ENCODE results near the gene FMNL1. TPM values are rescaled to one million over a fixed set of nuclear protein-coding genes. Genes with fewer than 3 reads are reported as not detected.

FMNL1 gene
- polyA plus RNA-seq, 3 donors: 4.7 to 11.5 (median 6.5) TPM

DNA sequence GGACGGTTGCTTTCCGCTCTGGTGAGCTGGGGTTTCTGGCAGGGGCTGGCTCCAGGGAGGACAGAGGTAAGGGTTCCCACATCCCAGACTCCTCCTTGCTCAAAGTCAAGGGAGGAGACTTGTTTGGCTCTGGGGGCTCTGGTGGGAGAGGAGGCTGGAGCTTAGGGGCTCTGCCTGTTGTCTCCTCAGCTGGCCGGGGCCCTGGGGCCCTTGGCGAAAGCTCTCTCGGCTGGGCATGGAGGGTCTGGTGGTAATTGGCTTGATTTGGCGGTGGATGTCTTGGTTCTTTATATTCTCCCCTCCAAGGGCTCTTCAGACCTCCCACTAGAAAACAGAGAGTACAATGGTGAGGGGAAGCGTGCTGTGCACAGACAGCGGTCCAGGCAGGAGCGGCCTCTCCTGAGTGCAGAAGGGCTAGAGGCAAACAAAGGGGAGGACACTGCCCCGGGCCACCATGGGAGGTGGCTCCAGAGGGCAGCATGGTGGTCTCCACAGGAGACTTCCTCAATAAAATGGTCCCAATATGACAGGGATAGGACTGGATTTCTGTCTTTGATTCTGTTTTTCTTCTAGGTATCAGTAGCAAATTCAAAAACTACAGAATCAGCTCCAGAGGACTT, 45.9 kb downstream of the FMNL1 start:
- no peak for DNase-seq (ENCODE audit: extremely low read depth in 1 of 11, low read depth in 9 of 11, low spot score in 4 of 11)

DNA sequence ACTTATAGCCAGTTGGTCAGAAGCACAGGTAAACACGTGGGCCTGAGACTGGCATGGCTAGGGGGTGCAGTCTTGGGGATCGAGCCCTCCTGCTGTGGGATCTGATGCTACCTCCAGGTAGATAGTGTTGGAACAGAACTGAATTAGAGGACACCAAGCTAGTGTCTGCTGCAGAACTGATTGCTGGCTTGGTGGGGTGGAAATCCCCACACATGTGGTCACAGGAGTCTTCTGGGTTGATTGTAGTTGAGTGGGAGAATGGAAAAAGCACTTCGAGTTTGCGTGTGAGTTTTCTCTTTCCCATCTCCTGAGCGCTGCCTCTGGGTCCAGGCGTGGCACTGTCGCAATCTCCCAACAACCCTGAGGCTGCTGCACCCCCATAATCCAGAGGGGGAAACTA, 48.2 kb downstream of the FMNL1 start:
- no peak for DNase-seq (ENCODE audit: extremely low read depth in 1 of 11, low read depth in 9 of 11, low spot score in 4 of 11)

DNA sequence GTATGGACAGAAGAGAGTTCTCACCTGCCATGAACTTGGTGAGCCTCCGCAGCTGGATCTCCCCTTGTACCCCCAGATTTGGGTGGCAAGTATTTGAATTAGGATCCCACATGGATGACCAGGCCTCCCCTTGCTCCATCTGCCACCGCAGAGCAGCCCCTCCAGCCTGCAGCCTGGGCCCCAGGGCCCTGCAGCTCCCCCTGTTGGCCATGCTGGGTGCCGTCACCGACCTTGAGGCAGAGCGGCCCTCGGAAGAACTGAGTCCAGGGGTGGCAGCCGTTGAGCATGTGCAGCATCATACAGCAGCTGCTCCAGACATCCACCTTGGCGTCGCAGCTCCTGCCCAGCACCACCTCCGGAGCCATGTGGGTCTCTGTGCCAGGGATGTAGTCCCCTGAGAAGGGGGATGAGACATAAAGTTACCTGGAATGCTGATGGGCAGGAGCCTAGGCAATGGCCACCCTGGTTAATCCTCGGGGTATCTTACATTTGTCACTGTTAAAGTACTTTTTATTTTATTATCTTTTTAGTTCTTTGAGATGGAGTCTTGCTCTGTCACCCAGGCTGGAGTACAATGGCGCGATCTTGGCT, 49.2 kb downstream of the FMNL1 start:
- no peak for DNase-seq (ENCODE audit: extremely low read depth in 1 of 11, low read depth in 9 of 11, low spot score in 4 of 11)

DNA sequence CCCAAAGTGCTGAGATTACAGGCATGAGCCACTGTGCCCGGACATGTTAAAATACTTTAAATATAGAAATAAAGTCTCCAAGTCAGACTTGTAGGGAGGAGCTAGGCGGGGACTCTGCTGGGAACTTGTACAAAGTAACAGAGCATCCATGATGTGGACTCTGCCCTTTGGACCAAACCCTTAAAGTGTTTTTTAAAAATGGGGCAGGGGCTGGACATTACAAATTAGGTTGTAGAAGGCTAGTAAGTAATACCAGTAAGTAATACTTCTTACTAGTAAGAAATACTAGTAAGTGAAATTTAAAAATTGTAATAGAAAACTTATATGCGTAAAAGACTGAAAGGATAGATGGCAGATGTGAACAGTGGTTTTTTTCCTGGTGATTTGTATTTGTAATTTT, 49.9 kb downstream of the FMNL1 start:
- DNase-seq (ENCODE audit: extremely low read depth in 1 of 11, low read depth in 9 of 11, low spot score in 4 of 11): no peak

DNA sequence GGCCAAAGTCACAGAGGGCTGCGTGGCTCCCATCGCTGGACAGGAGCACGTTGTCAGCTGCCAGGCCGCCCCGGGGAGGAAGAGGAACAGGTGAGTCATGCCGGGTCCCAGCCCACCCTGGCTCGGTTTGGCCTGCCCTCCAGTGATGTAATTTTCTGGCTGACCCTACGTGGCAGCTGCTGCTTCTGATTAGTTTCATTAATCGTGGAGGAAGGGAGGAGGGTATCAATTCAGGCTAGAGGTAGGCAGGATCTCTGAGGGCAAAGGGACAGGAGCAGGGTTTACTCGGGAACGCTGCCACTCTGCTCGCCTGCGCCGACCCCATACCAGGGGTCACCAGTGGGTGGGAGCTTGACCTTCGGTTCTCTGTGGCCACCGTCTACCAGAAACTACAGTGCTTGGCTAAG, 51.9 kb downstream of the FMNL1 start:
- DNase-seq (ENCODE audit: extremely low read depth in 1 of 11, low read depth in 9 of 11, low spot score in 4 of 11): no peak

DNA sequence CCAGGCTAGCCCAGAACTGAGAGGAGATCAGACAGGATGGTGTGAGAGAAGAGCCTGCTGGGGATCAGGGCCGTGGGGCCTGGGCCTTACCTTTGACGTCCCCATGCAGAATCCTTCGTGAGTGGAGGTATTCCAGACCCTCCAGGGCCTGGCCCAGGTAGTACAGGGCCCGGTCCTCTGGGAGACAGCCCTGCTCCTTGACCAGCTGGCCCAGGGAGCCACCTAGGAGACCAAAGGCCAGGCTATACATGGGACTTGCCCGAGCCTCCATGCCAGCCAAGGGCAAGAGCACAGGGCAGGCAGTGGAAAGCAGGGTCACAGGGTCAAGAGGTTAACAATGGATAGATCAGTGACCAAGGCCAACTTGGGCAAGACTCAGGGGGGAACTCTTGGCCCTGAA, 52.3 kb downstream of the FMNL1 start:
- DNase-seq (ENCODE audit: extremely low read depth in 1 of 11, low read depth in 9 of 11, low spot score in 4 of 11): no peak

DNA sequence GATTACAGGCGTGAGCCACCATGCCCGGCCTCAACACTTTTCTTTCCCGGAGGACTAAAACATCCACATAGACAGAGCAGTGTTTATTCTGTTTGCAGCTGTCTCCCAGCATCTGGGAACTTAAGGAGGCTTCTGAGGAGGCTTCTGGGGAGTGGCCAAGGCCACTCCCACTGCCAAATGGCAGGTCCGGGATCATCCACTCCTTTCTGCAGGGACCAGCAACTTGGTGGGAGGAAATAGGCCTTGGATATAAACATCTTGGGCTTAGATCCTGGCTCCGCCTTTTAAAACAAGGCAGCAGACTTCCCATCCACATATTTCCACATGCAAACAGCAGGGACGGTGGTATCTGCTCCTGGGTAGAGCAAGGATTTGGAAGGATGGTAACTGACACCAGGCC, 54.3 kb downstream of the FMNL1 start:
- DNase-seq (ENCODE audit: extremely low read depth in 1 of 11, low read depth in 9 of 11, low spot score in 4 of 11): no peak

DNA sequence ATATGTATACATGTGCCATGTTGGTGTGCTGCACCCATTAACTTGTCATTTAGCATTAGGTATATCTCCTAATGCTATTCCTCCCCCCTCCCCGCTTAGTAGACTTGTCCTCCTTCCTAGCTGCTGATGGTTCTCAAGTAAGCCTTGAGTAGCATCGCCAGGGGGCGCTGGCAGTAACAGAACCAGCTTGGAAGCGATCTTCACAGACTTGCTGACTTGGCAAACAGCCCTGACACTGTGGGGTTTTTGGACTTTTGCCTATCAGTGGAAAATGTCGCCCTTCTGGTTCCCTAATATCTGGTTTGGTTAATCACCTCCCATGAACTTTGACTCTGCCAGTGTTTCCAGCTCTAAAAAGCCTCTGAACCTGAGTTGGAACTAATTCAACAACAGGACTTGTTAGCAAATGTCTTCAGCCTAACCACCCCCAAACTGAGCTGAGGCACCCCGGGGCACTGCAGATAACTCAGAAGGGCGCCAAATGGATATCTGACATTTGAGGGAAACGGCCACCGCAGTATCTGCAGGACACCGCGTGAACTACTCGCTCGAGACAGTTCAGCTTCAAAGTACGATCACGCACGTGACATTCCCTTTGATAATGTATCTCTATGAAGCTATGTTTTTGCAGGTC, 55.6 kb downstream of the FMNL1 start:
- peak; percentile 78 to 90 (median 84) for DNase-seq (ENCODE audit: extremely low read depth in 1 of 11, low read depth in 9 of 11, low spot score in 4 of 11)

DNA sequence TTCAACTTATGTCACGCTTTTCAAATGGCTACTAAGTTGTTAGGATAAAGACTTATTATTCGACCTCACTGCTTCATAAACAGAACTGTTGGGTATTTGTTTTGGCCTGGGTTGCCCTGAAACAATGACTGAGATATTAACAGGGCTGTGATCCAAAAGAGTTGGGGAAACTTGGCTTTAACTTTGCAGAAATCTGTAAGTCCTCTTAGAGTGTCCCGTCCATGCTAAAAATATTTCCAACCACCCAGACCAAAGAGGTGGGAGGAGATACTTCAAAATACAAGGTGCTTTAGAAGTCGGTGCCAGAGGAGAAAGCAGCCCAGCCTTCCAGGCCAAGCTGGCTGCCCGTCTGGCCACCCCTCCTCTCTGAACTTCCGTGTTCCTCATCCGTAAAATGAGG, 56.3 kb downstream of the FMNL1 start:
- DNase-seq (ENCODE audit: extremely low read depth in 1 of 11, low read depth in 9 of 11, low spot score in 4 of 11): no peak

DNA sequence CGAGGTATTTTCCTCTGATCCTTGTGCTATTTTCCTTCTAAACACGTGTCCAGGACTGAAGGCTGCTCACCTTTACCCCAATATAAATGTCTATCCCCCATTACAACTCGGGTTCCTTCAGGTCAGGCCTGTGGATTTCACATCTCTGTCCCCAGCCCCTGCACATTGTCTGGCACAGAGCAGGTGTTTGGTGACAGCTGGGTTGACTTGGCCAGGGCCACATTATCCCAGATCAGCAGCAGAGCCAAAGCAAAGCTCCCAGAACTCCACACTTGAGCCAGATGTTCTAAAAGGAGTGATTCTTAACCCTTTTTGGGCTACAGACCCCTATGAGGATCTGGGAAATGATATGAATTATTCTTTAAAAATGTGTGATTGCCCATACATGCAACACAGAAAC, 58.2 kb downstream of the FMNL1 start:
- no peak for DNase-seq (ENCODE audit: extremely low read depth in 1 of 11, low read depth in 9 of 11, low spot score in 4 of 11)

DNA sequence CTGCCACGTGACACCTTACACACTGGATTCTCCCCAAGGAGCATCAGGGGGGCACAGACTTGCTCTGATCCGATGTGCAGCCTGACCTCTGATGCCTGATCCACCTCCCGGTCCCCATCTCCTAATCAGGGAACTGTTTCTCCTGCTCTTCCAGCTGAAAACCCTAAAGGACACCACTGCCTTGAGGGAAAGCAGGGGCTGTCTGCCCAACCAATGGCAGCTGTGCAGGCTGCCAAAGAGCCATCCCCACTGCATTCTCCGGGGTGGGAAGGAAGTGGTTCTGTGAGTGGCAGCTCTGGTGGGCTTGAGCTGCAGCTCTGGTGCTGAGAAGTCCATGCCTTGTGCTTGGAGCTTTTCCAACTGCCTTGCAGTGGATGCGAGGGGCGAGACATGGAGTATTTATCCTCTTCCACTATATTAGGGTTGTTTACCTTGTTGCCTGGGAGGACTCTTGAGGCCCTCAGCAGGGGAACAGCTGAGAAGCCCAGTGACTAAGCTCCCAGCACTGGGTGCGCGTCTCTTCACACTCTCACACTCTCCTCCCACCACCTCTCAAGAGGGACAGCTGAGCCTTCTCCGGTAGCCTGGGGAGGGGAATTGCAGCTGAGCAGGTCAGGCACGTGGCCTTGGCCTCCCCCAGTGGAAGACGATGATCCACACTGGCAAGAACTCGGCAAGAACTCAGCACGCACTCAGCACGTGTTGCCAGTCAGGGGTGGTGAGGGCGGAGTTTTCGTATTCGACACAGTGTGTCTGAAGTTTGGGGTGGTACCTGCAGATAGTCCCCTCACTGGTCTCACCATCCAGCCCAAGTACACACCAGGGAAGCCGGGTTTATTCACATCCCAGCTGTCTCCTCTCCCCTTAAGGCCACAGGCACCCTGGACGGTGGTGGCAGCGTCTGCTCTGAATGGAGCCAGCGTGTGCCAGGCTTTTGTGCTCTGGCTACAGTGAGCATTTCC, 61.3 kb downstream of the FMNL1 start:
- DNase-seq (ENCODE audit: extremely low read depth in 1 of 11, low read depth in 9 of 11, low spot score in 4 of 11): no peak

DNA sequence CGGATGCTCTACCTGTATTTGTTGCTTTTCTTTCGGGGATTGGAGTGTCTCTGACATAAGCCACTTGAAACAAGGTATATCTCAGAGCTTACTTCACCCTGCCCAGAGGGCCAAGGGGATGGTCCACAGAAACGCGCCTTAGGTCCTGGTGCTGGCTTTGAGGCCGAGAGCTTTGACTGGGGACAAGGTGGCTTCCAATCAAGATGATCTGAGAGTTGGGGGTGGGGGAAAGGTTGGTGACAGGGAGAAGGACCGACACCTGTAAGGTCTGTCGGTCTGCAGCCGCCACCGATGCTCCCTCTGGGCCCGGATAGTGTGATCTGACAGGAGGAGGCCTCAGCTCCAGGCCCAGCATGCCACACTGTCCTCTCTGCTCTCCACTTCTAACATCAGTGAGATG, 62.0 kb downstream of the FMNL1 start:
- no peak for DNase-seq (ENCODE audit: extremely low read depth in 1 of 11, low read depth in 9 of 11, low spot score in 4 of 11)

DNA sequence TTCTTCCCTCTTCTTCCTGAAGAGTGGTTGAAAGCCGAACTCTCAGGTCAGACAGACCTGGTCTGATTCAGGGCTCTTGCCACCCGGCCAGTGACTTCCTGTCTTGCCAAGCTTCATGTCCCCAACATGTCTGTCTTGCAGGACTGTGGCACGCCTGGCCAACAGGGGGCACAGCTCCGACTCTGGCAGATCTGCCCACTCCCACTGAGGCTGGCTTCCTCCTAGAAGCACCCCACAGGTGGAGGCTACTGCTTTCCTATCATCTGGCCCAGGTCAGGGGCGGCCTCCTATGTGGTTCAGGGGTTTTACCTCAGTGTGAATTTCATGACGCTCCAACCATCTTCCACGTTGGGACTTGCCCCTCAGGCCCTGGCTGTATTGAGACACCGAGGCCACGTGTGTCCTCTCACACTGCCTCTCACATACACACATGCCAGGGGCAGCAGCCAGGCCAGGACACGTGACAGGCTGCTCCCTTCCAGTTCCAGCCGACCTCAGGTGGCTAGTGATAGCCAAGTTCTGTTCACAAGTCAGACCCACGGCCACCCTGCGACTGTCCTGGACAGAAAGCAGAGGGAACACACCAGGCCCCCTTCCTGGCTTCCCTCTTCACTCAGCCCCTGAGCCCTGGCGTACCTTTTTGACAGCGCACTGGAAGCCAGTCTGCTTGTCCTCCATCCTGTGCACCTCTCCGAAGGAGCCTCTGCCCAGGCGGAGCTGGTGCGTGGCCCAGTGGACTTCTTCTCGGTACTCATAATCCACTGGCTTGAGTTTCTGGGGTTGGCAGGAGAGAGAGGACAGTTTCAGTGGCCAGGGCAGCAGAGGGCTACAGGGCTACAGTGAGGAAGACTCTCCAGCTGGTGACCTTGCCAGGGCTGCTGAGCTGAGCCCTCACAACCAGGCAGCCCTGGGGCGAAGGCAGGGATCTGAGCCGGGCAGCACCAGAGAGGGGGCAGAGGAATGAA, 62.8 kb downstream of the FMNL1 start:
- no peak for DNase-seq (ENCODE audit: extremely low read depth in 1 of 11, low read depth in 9 of 11, low spot score in 4 of 11)

DNA sequence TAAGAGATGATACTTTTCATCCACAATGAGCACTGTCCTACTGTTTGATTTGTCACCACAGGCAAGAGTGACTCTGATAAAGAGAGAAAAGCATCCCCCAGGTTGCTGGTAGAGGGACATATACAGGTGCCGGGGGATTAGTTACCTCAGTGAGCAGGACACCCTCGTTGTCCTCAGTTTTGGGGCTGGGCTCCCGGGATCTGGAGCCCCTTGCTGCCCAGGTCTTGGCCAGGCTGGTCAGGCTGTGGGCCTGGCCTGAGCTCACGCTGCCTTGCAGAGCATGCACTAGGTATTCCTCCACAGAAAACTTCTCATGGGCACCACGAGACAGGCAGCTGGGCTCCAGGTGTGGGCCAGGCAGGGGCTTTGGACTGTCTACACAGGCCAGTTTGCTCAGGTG, 64.6 kb downstream of the FMNL1 start:
- no peak for DNase-seq (ENCODE audit: extremely low read depth in 1 of 11, low read depth in 9 of 11, low spot score in 4 of 11)

DNA sequence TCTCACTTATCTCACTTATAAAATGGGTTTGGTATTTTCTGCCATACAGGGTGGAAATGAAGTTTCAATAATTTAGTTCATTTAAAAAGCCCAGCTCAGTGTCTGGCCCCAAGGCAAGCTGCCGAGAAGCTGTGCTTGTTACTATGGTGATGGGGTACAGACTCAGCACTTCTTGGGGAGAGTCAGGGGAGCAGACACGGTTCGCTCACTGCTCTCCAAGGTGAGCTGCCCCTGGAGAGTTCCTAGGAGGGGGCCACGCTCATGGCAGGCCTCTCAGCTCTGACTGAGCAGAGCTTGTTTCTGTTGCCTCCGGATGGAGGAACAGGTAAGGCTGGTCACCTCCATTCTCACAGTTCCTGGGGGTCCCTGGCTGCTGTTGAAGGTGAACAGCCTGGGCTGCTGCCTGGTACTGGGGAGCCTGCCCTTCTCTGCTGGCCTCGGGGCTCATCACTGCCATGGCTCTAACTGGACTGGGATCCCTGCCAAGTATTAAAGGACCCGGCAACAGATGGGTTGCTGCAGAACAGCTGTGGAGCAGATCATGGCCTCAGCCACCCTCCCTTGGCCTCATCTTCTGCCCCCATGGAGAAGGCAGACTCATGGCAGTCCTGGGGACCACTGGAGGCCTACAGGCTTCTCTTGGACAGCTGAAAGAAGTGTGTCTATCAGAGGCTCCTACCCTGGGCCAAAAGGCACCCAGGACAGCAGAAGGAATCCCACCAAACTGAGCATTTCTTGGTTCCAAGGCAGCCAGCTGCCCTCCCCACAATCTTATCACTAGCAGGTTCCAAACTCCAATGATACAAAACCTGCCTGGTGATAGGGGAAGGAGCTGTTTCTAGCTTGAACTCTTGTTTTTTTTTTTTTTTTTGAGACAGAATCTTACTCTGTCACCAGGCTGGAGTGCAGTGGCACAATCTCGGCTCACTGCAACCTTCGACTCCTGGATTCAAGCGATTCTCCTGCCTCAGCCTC, 66.1 kb downstream of the FMNL1 start:
- DNase-seq (ENCODE audit: extremely low read depth in 1 of 11, low read depth in 9 of 11, low spot score in 4 of 11): no peak

DNA sequence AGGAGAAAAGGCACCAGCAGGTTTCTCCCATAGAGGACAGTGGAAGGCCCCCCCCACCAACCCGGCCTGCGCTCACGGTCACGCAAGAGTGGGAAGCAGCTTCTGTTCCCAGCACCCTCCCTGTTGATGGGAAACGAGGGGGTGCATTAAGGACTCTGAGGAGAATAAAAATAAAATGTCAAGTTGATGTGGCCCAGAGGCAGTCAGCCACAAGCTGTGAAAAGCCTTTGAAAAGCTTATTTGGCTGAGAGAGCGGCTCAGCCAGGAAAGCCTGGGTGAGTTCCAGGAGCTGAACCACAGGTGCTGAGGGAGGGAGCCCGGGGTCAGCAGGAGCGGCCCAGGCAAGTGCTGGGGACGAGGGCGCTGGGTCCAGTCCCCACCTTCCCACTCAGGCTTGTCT, 67.1 kb downstream of the FMNL1 start:
- no peak for DNase-seq (ENCODE audit: extremely low read depth in 1 of 11, low read depth in 9 of 11, low spot score in 4 of 11)
